HepG2 (cell line): Measurements from ENCODE around the gene MED1. TPM values are rescaled to one million over a fixed set of nuclear protein-coding genes. Genes with fewer than 3 reads are reported as not detected.

Experiments
- GATAD1 ChIP-seq: IDR thresholded peaks from 2 replicates; pipeline ENCODE4 v1.6.1; 2016; ENCODE audit warnings: missing genetic modification reagents, missing compliant biosample characterization
- JDP2 ChIP-seq: sonication (generic); formaldehyde crosslinking; IDR thresholded peaks from 2 replicates; pipeline ENCODE4 v1.8.1; 2022; ENCODE audit warnings: missing genetic modification reagents, borderline replicate concordance
- MTA1 ChIP-seq: sonication (generic); formaldehyde crosslinking; IDR thresholded peaks from 2 replicates; pipeline ENCODE4 v1.4.0; 2020; ENCODE audit warnings: missing genetic modification reagents, mild to moderate bottlenecking, borderline replicate concordance
- NFE2L2 ChIP-seq: fragments of 150-350 bp; IDR thresholded peaks from 2 replicates; pipeline ENCODE4 v1.6.1; 2014; ENCODE audit warnings: low read length
- RARG ChIP-seq: sonication (generic); formaldehyde crosslinking; IDR thresholded peaks from 2 replicates; pipeline ENCODE4 v1.4.0; 2020; ENCODE audit warnings: low read depth, mild to moderate bottlenecking, missing genetic modification reagents
- REXO4 ChIP-seq: sonication (generic); formaldehyde crosslinking; IDR thresholded peaks from 2 replicates; pipeline ENCODE4 v1.8.0; 2022; ENCODE audit warnings: missing genetic modification reagents, mild to moderate bottlenecking, borderline replicate concordance
- RFXANK ChIP-seq: IDR thresholded peaks from 2 replicates; pipeline ENCODE4 v1.6.1; 2016
- SIN3A ChIP-seq: IDR thresholded peaks from 2 replicates; pipeline ENCODE4 v1.6.1; 2011; ENCODE audit warnings: low read depth, mild to moderate bottlenecking, control low read depth, low read length, borderline replicate concordance
- SP5 ChIP-seq: IDR thresholded peaks from 2 replicates; pipeline ENCODE4 v1.6.1; 2016; ENCODE audit warnings: low read depth, borderline replicate concordance
- THYN1 ChIP-seq: sonication (generic); formaldehyde crosslinking; IDR thresholded peaks from 2 replicates; pipeline ENCODE4 v1.8.1; 2023; ENCODE audit warnings: low read depth, mild to moderate bottlenecking, moderate library complexity, missing genetic modification reagents, borderline replicate concordance
- ZBTB7A ChIP-seq: sonication (generic); formaldehyde crosslinking; IDR thresholded peaks from 2 replicates; pipeline ENCODE4 v1.8.0; 2022; ENCODE audit warnings: mild to moderate bottlenecking, missing genetic modification reagents
- ZNF282 ChIP-seq: fragments of 450-650 bp; IDR thresholded peaks from 2 replicates; pipeline ENCODE4 v1.6.1; 2018; ENCODE audit not compliant: partially characterized antibody
- ZNF326 ChIP-seq: sonication (generic); formaldehyde crosslinking; IDR thresholded peaks from 2 replicates; pipeline ENCODE4 v1.4.0; 2020; ENCODE audit warnings: missing genetic modification reagents, borderline replicate concordance
- ZNF558 ChIP-seq: sonication (generic); formaldehyde crosslinking; IDR thresholded peaks from 2 replicates; pipeline ENCODE4 v1.9.0; 2022; ENCODE audit warnings: mild to moderate bottlenecking, missing genetic modification reagents, borderline replicate concordance
- ZSCAN29 ChIP-seq: sonication (generic); formaldehyde crosslinking; conservative IDR thresholded peaks from 2 replicates; pipeline ENCODE4 v1.4.0; 2020; ENCODE audit warnings: mild to moderate bottlenecking, missing genetic modification reagents
- polyA plus RNA-seq, 8 experiments: library from polyadenylated mRNA; depleted of rRNA in 3 of 8; stranded (reverse) in 7 of 8; unstranded in 1 of 8; fragments of >200 nt; fragmentation: Illumina TruSeq in 4 of 8; extraction: Trizol in 4 of 8; gene quantifications; 2 replicates each; pipeline versions ENCODE4 v1.2.1 to v1.2.3, GENCODE V29; 2011 to 2016; ENCODE audit warnings: low read depth in 4 of 8, missing spikeins in 1 of 8, mixed read lengths in 1 of 8; ENCODE audit not compliant: insufficient read depth in 1 of 8
- total RNA-seq, 5 experiments: library from RNA; depleted of rRNA; stranded (reverse); fragments of >200 nt; fragmentation: Illumina TruSeq; extraction: Trizol; gene quantifications; 2 replicates each; pipeline ENCODE4 v1.2.3, GENCODE V29; 2016; ENCODE audit warnings: low read depth in 1 of 5
- TF ChIP-seq, protein P1 (sequence below): sonication (generic); formaldehyde crosslinking; IDR thresholded peaks from 2 replicates; pipeline ENCODE4 v1.9.0; 2021; ENCODE audit warnings: missing genetic modification reagents, mild to moderate bottlenecking, borderline replicate concordance
- TF ChIP-seq, protein P2 (sequence below): sonication (generic); formaldehyde crosslinking; IDR thresholded peaks from 2 replicates; pipeline ENCODE4 v1.8.1; 2023; ENCODE audit warnings: mild to moderate bottlenecking, missing genetic modification reagents
- TF ChIP-seq, protein P3 (sequence below), 2 experiments: sonication (generic) in 1 of 2; formaldehyde crosslinking in 1 of 2; IDR thresholded peaks; 2 replicates each; pipeline versions ENCODE4 v1.4.0 to v1.6.1; 2018 to 2020; ENCODE audit warnings: missing genetic modification reagents in 2 of 2, borderline replicate concordance in 1 of 2, low read depth in 1 of 2, mild to moderate bottlenecking in 1 of 2, missing biosample characterization in 1 of 2
- TF ChIP-seq, protein P4 (sequence below): sonication (generic); formaldehyde crosslinking; IDR thresholded peaks from 2 replicates; pipeline ENCODE4 v1.4.0; 2020; ENCODE audit warnings: missing genetic modification reagents, mild to moderate bottlenecking, borderline replicate concordance
- TF ChIP-seq, protein P5 (sequence below): sonication (generic); formaldehyde crosslinking; IDR thresholded peaks from 2 replicates; pipeline ENCODE4 v1.8.1; 2023; ENCODE audit warnings: missing genetic modification reagents, mild to moderate bottlenecking, borderline replicate concordance

The MED1 gene
- total and polyA plus RNA-seq, 2 of the 13 experiments (the other 11 are each of a cell fraction or from before 2014, with no cell fraction given), result 37.5 to 40.1 TPM

DNA sequence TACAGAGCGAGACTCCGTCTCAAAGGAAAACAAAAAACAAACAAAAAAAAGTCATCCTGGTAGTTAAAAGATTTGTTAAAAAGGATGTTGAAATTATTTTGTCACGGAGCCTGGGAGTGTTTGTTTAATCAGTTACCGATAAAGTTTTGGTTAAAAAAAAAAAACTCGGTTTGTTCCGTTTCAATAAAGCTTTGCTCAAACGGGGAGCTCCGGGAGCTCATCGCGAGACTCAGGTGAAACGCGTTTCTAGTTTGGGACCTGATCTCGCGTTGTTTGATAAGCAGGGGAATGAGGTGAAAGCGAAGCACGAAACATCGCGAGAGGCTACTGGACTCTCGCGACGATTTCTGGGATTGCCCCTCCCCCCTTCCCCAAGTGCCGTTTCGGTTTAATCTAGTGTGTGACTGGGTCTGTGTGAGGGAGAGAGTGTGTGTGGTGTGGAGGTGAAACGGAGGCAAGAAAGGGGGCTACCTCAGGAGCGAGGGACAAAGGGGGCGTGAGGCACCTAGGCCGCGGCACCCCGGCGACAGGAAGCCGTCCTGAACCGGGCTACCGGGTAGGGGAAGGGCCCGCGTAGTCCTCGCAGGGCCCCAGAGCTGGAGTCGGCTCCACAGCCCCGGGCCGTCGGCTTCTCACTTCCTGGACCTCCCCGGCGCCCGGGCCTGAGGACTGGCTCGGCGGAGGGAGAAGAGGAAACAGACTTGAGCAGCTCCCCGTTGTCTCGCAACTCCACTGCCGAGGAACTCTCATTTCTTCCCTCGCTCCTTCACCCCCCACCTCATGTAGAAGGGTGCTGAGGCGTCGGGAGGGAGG, 10.3 kb upstream of the MED1 start, which contains the start of gene CDK12 (continued):
- 0 out of 2 replicates have a peak, but pooled peaks have one; percentile 76 for TF ChIP-seq RFXANK
- TF ChIP-seq, protein P1, sequence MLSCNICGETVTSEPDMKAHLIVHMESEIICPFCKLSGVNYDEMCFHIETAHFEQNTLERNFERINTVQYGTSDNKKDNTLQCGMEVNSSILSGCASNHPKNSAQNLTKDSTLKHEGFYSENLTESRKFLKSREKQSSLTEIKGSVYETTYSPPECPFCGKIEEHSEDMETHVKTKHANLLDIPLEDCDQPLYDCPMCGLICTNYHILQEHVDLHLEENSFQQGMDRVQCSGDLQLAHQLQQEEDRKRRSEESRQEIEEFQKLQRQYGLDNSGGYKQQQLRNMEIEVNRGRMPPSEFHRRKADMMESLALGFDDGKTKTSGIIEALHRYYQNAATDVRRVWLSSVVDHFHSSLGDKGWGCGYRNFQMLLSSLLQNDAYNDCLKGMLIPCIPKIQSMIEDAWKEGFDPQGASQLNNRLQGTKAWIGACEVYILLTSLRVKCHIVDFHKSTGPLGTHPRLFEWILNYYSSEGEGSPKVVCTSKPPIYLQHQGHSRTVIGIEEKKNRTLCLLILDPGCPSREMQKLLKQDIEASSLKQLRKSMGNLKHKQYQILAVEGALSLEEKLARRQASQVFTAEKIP (CRISPR knock-in tag), result no peak
- no peak for TF ChIP-seq THYN1
- TF ChIP-seq, protein P2, sequence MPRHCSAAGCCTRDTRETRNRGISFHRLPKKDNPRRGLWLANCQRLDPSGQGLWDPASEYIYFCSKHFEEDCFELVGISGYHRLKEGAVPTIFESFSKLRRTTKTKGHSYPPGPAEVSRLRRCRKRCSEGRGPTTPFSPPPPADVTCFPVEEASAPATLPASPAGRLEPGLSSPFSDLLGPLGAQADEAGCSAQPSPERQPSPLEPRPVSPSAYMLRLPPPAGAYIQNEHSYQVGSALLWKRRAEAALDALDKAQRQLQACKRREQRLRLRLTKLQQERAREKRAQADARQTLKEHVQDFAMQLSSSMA (CRISPR knock-in tag), result 0 out of 2 replicates have a peak, but pooled peaks have one; percentile 65
- TF ChIP-seq ZNF282, result peak; percentile 99
- TF ChIP-seq NFE2L2, result no peak
- TF ChIP-seq, protein P3, sequence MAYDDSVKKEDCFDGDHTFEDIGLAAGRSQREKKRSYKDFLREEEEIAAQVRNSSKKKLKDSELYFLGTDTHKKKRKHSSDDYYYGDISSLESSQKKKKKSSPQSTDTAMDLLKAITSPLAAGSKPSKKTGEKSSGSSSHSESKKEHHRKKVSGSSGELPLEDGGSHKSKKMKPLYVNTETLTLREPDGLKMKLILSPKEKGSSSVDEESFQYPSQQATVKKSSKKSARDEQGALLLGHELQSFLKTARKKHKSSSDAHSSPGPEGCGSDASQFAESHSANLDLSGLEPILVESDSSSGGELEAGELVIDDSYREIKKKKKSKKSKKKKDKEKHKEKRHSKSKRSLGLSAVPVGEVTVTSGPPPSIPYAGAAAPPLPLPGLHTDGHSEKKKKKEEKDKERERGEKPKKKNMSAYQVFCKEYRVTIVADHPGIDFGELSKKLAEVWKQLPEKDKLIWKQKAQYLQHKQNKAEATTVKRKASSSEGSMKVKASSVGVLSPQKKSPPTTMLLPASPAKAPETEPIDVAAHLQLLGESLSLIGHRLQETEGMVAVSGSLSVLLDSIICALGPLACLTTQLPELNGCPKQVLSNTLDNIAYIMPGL (CRISPR knock-in tag; IDR thresholded peaks at IDR 0.05; ENCODE audit: borderline replicate concordance in 1 of 2, low read depth in 1 of 2), result peak; percentile 74 to 89
- TF ChIP-seq, protein P4, sequence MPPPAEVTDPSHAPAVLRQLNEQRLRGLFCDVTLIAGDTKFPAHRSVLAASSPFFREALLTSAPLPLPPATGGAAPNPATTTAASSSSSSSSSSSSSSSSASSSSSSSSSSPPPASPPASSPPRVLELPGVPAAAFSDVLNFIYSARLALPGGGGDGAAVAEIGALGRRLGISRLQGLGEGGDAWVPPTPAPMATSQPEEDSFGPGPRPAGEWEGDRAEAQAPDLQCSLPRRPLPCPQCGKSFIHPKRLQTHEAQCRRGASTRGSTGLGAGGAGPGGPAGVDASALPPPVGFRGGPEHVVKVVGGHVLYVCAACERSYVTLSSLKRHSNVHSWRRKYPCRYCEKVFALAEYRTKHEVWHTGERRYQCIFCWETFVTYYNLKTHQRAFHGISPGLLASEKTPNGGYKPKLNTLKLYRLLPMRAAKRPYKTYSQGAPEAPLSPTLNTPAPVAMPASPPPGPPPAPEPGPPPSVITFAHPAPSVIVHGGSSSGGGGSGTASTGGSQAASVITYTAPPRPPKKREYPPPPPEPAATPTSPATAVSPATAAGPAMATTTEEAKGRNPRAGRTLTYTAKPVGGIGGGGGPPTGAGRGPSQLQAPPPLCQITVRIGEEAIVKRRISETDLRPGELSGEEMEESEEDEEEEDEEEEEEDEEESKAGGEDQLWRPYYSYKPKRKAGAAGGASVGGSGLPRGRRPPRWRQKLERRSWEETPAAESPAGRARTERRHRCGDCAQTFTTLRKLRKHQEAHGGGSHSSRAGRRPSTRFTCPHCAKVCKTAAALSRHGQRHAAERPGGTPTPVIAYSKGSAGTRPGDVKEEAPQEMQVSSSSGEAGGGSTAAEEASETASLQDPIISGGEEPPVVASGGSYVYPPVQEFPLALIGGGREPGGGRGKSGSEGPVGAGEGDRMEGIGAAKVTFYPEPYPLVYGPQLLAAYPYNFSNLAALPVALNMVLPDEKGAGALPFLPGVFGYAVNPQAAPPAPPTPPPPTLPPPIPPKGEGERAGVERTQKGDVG, result no peak
- TF ChIP-seq SIN3A, result peak; percentile 95
- no peak; the same call in 1 of the 2 replicates for TF ChIP-seq RARG (CRISPR knock-in tag)
- no peak for TF ChIP-seq ZBTB7A (CRISPR knock-in tag)
- TF ChIP-seq ZNF558 (CRISPR knock-in tag), result no peak
- TF ChIP-seq ZNF326 (CRISPR knock-in tag), result no peak
- TF ChIP-seq ZSCAN29 (CRISPR knock-in tag), result peak; percentile 50; the same call in 1 of the 2 replicates
- TF ChIP-seq MTA1, result peak; percentile 58; the same call in 1 of the 2 replicates
- TF ChIP-seq REXO4, result no peak
- peak; percentile 94 for TF ChIP-seq GATAD1
- TF ChIP-seq SP5 (CRISPR knock-in tag), result 0 out of 2 replicates have a peak, but pooled peaks have one; percentile 45
- no peak; the same call in 1 of the 2 replicates for TF ChIP-seq JDP2 (CRISPR knock-in tag)
- TF ChIP-seq, protein P5, sequence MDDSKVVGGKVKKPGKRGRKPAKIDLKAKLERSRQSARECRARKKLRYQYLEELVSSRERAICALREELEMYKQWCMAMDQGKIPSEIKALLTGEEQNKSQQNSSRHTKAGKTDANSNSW (CRISPR knock-in tag), result no peak
